Spleen (tissue), 13 donors: Measurements from ENCODE around the gene ENDOG. TPM values are rescaled to one million over a fixed set of nuclear protein-coding genes. Genes with fewer than 3 reads are reported as not detected.
A peak's percentile ranks its signal among the peaks of the same experiment; 100 is the strongest.

Experiments used
- DNase-seq: peaks from one replicate; pipeline ENCODE4 v3.0.0-alpha.2; 2020
- H3K27ac ChIP-seq, 8 donors: fragments of 200-600 bp; sonication (generic) in 7 of 8; 1 replicate in 4 of 8; 2 replicates in 4 of 8; pipeline versions ENCODE4 v1.5.0 to v1.8.0; 2016 to 2021; ENCODE audit warnings: inconsistent platforms in 4 of 8, mild to moderate bottlenecking in 4 of 8, moderate library complexity in 1 of 8
- H3K27me3 ChIP-seq, 7 donors: fragments of 200-600 bp; sonication (generic) in 6 of 7; replicated peaks in 1 of 7; 1 replicate in 4 of 7; 2 replicates in 3 of 7; pipeline versions ENCODE4 v1.5.0 to v1.8.0; 2016 to 2021; ENCODE audit warnings: inconsistent platforms in 3 of 7, mild to moderate bottlenecking in 1 of 7
- H3K36me3 ChIP-seq, 6 donors: fragments of 200-600 bp; sonication (generic) in 5 of 6; 1 replicate in 4 of 6; 2 replicates in 2 of 6; pipeline versions ENCODE4 v1.5.0 to v1.8.0; 2016 to 2021; ENCODE audit warnings: inconsistent platforms in 2 of 6
- H3K4me1 ChIP-seq, 6 donors: fragments of 200-600 bp; sonication (generic) in 5 of 6; 1 replicate in 3 of 6; 2 replicates in 3 of 6; pipeline versions ENCODE4 v1.5.0 to v1.8.0; 2016 to 2021; ENCODE audit warnings: inconsistent platforms in 3 of 6
- H3K4me3 ChIP-seq, 8 donors: fragments of 200-600 bp; sonication (generic) in 7 of 8; 1 replicate in 4 of 8; 2 replicates in 4 of 8; pipeline versions ENCODE4 v1.5.0 to v1.8.0; 2016 to 2021; ENCODE audit warnings: inconsistent platforms in 4 of 8, mild to moderate bottlenecking in 4 of 8, moderate library complexity in 2 of 8
- H3K9me3 ChIP-seq, 8 donors: fragments of 200-600 bp; sonication (generic) in 7 of 8; 1 replicate in 4 of 8; 2 replicates in 4 of 8; pipeline versions ENCODE4 v1.5.0 to v1.8.0; 2016 to 2021; ENCODE audit warnings: inconsistent platforms in 4 of 8
- POLR2A ChIP-seq, 3 donors: fragments of 450-650 bp; IDR thresholded peaks; one replicate each; pipeline ENCODE4 v1.5.1; 2017; ENCODE audit warnings: antibody characterized with exemption in 3 of 3, mild to moderate bottlenecking in 1 of 3
- POLR2AphosphoS5 ChIP-seq, 3 donors: sonication (generic); formaldehyde crosslinking; IDR thresholded peaks; one replicate each; pipeline ENCODE4 v1.5.1; 2017; ENCODE audit warnings: antibody characterized with exemption in 3 of 3
- WGBS, 5 donors: extraction: QIAGEN DNeasy Blood & Tissue Kit in 3 of 5; methylation state at CpG; one replicate each; pipeline versions ENCODE4 v1.1.5 to v1.1.7; 2013 to 2018; 5-methylcytosine and 5-hydroxymethylcytosine counted together
- intact Hi-C: fragments of 100-400 bp; cut with DNase I; formaldehyde crosslinking; loops from one replicate; pipeline ENCODE4 v1.15.0; 2023; ENCODE audit warnings: low total_unique reads
- long read RNA-seq, 2 donors: transcript quantifications; one replicate each; lab custom pipeline, GENCODE V29; 2026
- polyA plus RNA-seq, 3 donors: library from polyadenylated mRNA; stranded (reverse); fragments of 200-250 nt; gene quantifications; one replicate each; pipeline ENCODE4 v1.2.1, GENCODE V29; 2013
- total RNA-seq, 7 donors: library from RNA; depleted of rRNA in 3 of 7; stranded (reverse); fragments of >200 nt in 3 of 7; fragmentation: NEBNext Ultra II Directional in 4 of 7; extraction: Animal tissue kit (Norgen Biotek cat#: 25700) in 4 of 7; gene quantifications; one replicate each; pipeline versions ENCODE4 v1.1.0 to v1.2.1, GENCODE V29; 2016 to 2021
- TF ChIP-seq, protein P1 (sequence below), 11 experiments: fragments of 200-600 bp in 7 of 11; fragments of 450-650 bp in 4 of 11; sonication (generic) in 4 of 11; IDR thresholded peaks in 8 of 11; conservative IDR thresholded peaks in 3 of 11; 1 replicate in 7 of 11; 2 replicates in 4 of 11; pipeline versions ENCODE4 v1.4.0 to v1.8.0; 2016 to 2021; ENCODE audit warnings: antibody characterized with exemption in 11 of 11, inconsistent platforms in 4 of 11, mild to moderate bottlenecking in 1 of 11
- donor health status: healthy with polysubstance abuse.
- donor health status: DM: no; HTN: no; CAD: no; lungs with moderate emphysema.
- donor health status: DM: no; HTN: no; CAD: no.
- donor health status: Bipolar disorder and iron deficiency.
- donor health status: healthy.
- donor health status: DM: no; HTN: no; CAD: no.
- donor health status: DM: yes; HTN: yes; CAD: no.

Gene ENDOG
- total RNA-seq, result 10 to 100 TPM in 5 of 7 donors, 1 to 10 TPM in 2; 9.6 to 16.9 (median 12.9) TPM
- 10 to 100 TPM; 13.3 to 16.2 (median 15.4) TPM for polyA plus RNA-seq
- long read RNA-seq, donor 1, transcript ENDOG-201 (3 exons, 1,172 nt), result major isoform, 9 of 9 reads
- long read RNA-seq, donor 1, partial matches to known transcripts, result 0 of 9 reads
- long read RNA-seq, donor 1, other reads (novel, unspliced or antisense), result 0 of 9 reads
- long read RNA-seq, donor 2, transcript ENDOG-201 (3 exons, 1,172 nt), result major isoform, 8 of 8 reads
- long read RNA-seq, donor 2, partial matches to known transcripts, result 0 of 8 reads
- long read RNA-seq, donor 2, other reads (novel, unspliced or antisense), result 0 of 8 reads

DNA sequence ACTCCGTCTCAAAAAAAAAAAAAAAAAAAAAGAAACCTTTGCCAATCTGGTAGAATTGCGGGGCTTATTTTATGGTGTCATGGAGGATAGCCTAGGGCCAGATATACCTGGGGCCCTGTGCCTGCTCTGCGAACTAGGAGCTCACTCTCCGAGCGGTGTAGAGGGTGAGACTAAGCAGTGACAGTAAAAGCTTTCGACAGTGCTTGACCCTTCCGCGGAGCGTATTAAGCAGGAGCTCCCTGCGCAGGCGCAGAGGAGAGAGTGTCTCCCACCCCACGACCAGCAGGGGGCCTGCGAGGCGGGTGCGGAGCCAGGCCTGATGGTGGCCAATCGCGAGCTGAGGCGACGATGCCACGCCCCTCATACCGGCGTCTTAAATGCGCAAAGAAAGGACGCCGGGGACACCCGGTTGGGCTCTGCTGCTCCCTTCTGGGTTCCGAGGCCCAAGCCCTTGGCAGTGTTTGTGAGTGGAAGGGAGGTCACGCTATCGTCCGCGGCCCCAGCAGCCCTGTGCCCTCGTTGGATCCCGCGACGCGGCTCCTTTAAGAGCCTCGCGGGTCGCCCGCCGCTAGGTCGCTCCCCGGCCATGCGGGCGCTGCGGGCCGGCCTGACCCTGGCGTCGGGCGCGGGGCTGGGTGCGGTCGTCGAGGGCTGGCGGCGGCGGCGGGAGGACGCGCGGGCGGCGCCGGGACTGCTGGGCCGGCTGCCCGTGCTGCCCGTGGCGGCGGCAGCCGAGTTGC lies at the start of gene ENDOG:
ENDOG (plus strand) TSS at position 402 of the 740 bp plus-strand sequence; CDS start at position 587, 185 bp downstream.
- no peaks in the 10 kb centered on the region for H3K9me3 ChIP-seq
- H3K27me3 ChIP-seq, result no peaks in the 10 kb centered on the region
- peak within 1 kb of the TSS; percentile 56 to 79 (median 73) for H3K4me3 ChIP-seq
- WGBS, 5 donors, result 0 to 1% (median 0%) methylated on average over 23 to 70 of the region's 70 CpGs
- TF ChIP-seq POLR2A (IDR thresholded peaks at IDR 0.05) (peak; percentile 24 to 67 (median 33)), POLR2AphosphoS5 (IDR thresholded peaks at IDR 0.05) (peak; percentile 83 to 90 (median 89))
- TF ChIP-seq, protein P1, sequence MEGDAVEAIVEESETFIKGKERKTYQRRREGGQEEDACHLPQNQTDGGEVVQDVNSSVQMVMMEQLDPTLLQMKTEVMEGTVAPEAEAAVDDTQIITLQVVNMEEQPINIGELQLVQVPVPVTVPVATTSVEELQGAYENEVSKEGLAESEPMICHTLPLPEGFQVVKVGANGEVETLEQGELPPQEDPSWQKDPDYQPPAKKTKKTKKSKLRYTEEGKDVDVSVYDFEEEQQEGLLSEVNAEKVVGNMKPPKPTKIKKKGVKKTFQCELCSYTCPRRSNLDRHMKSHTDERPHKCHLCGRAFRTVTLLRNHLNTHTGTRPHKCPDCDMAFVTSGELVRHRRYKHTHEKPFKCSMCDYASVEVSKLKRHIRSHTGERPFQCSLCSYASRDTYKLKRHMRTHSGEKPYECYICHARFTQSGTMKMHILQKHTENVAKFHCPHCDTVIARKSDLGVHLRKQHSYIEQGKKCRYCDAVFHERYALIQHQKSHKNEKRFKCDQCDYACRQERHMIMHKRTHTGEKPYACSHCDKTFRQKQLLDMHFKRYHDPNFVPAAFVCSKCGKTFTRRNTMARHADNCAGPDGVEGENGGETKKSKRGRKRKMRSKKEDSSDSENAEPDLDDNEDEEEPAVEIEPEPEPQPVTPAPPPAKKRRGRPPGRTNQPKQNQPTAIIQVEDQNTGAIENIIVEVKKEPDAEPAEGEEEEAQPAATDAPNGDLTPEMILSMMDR (IDR thresholded peaks at IDR 0.05 in 8 of 11, conservative IDR thresholded peaks at IDR 0.05 in 3 of 11), result peak; percentile 98 to 99 (median 99)
- intact Hi-C loops, result no loop called here
- H3K4me1 ChIP-seq, result peaks cover 7 to 41% (median 20%) of the 10 kb centered on the region in 6 donors
- peaks cover 0 to 27% (median 20%) of the 10 kb centered on the region in 6 donors for H3K36me3 ChIP-seq
- H3K27ac ChIP-seq, result peak within 1 kb of the TSS; percentile 76 to 91 (median 83)
- peak; percentile 99 for DNase-seq

- TF ChIP-seq POLR2A (IDR thresholded peaks at IDR 0.05) (no peak), POLR2AphosphoS5 (IDR thresholded peaks at IDR 0.05) (no peak)
- TF ChIP-seq, protein P1 (IDR thresholded peaks at IDR 0.05 in 8 of 11, conservative IDR thresholded peaks at IDR 0.05 in 3 of 11), result no peak
- DNase-seq, result no peak
- intact Hi-C loops, result no loop called here
- H3K27me3 ChIP-seq, result no peaks in the 10 kb centered on the region
- no peaks in the 10 kb centered on the region for H3K9me3 ChIP-seq
- H3K4me1 ChIP-seq, result peaks cover 9 to 52% (median 29%) of the 10 kb centered on the region in 6 donors
- no peak overlapping the region for H3K4me3 ChIP-seq
- peaks cover 0 to 25% (median 5%) of the 10 kb centered on the region in 6 donors for H3K36me3 ChIP-seq
- WGBS, 5 donors, result 80 to 93% (median 83%) methylated on average over 6 of the region's 6 CpGs
- H3K27ac ChIP-seq, result no peak overlapping the region
Measured at GRCh38 chr9:128768606-128769005, 49.7 kb upstream of the ENDOG start.

GRCh38 chr9:128770286-128771030 lies 47.8 kb upstream of the ENDOG start:
- Histone ChIP-seq H3K4me3 (peak overlapping the region; percentile 58 to 88 (median 76)), H3K27ac (peak overlapping the region in 7 of 8 donors; percentile 90 to 97 (median 93))
- 77 to 90% (median 83%) methylated on average over 11 of the region's 11 CpGs for WGBS, 5 donors

GRCh38 chr9:128771094-128771721 lies 47.1 kb upstream of the ENDOG start:
- WGBS, 5 donors, result 0 to 1% (median 1%) methylated on average over 26 to 28 of the region's 28 CpGs
- intact Hi-C loops, result no loop called here
- no peaks in the 10 kb centered on the region for H3K27me3 ChIP-seq
- DNase-seq, result no peak
- H3K27ac ChIP-seq, result peak overlapping the region; percentile 90 to 97 (median 92)
- TF ChIP-seq, protein P1 (IDR thresholded peaks at IDR 0.05 in 8 of 11, conservative IDR thresholded peaks at IDR 0.05 in 3 of 11), result no peak
- TF ChIP-seq POLR2AphosphoS5 (IDR thresholded peaks at IDR 0.05) (no peak), POLR2A (IDR thresholded peaks at IDR 0.05) (no peak)
- H3K36me3 ChIP-seq, result peaks cover 0 to 13% (median 5%) of the 10 kb centered on the region in 6 donors
- peak overlapping the region; percentile 58 to 88 (median 76) for H3K4me3 ChIP-seq
- H3K9me3 ChIP-seq, result peaks cover 0 to 11% (median 6%) of the 10 kb centered on the region in 8 donors
- H3K4me1 ChIP-seq, result peaks cover 9 to 46% (median 29%) of the 10 kb centered on the region in 6 donors

More at GRCh38 chr9:128770286-128771030, 47.8 kb upstream of the ENDOG start:
- no peak for DNase-seq
- Histone ChIP-seq H3K4me1 (peaks cover 9 to 46% (median 29%) of the 10 kb centered on the region in 6 donors), H3K36me3 (peaks cover 0 to 20% (median 5%) of the 10 kb centered on the region in 6 donors), H3K9me3 (peaks cover 0 to 3% (median 0%) of the 10 kb centered on the region in 8 donors), H3K27me3 (no peaks in the 10 kb centered on the region)
- TF ChIP-seq POLR2AphosphoS5 (IDR thresholded peaks at IDR 0.05) (no peak), POLR2A (IDR thresholded peaks at IDR 0.05) (no peak)
- intact Hi-C loops, result no loop called here
